ENCODE results near the gene PPP1R3G.

Gene PPP1R3G

GRCh38 chr6:5122504-5123112 is 37.5 kb downstream of the PPP1R3G start (continued):
- TF ChIP-seq ZNF565 (CRISPR knock-in tag; conservative IDR thresholded peaks at IDR 0.05; ENCODE audit: low read depth) = no peak

- TF ChIP-seq BACH2 (CRISPR knock-in tag; IDR thresholded peaks at IDR 0.05; ENCODE audit: borderline replicate concordance) (no peak), TSHZ2 (CRISPR knock-in tag; IDR thresholded peaks at IDR 0.05) (no peak), ZFP30 (CRISPR knock-in tag; IDR thresholded peaks at IDR 0.05) (no peak), ISL1 (CRISPR knock-in tag; IDR thresholded peaks at IDR 0.05) (no peak), CSDC2 (CRISPR knock-in tag; IDR thresholded peaks at IDR 0.05) (no peak), RARB (CRISPR knock-in tag; IDR thresholded peaks at IDR 0.05) (no peak), CSRNP3 (CRISPR knock-in tag; IDR thresholded peaks at IDR 0.05) (no peak), ZNF565 (CRISPR knock-in tag; conservative IDR thresholded peaks at IDR 0.05; ENCODE audit: low read depth) (no peak), PATZ1 (CRISPR knock-in tag; IDR thresholded peaks at IDR 0.05; ENCODE audit: borderline replicate concordance) (no peak), ZFP3 (CRISPR knock-in tag; IDR thresholded peaks at IDR 0.05) (no peak), SNAI2 (CRISPR knock-in tag; IDR thresholded peaks at IDR 0.05) (no peak), PPARA (CRISPR knock-in tag; IDR thresholded peaks at IDR 0.05; ENCODE audit: borderline replicate concordance) (no peak), ZC3H10 (CRISPR knock-in tag; IDR thresholded peaks at IDR 0.05) (no peak), OSR1 (CRISPR knock-in tag; IDR thresholded peaks at IDR 0.05) (no peak), TOX (CRISPR knock-in tag; IDR thresholded peaks at IDR 0.05; ENCODE audit: borderline replicate concordance) (no peak)
Observed at GRCh38 chr6:5123296-5124143, 38.4 kb downstream of the PPP1R3G start.

GRCh38 chr6:5124526-5124925 is 39.4 kb downstream of the PPP1R3G start:
- ATAC-seq = no peak
- TF ChIP-seq CSRNP3 (CRISPR knock-in tag; IDR thresholded peaks at IDR 0.05) (no peak), ZNF70 (CRISPR knock-in tag; IDR thresholded peaks at IDR 0.05) (no peak), PATZ1 (CRISPR knock-in tag; IDR thresholded peaks at IDR 0.05; ENCODE audit: borderline replicate concordance) (no peak), TCF4 (CRISPR knock-in tag; IDR thresholded peaks at IDR 0.05; ENCODE audit: borderline replicate concordance) (no peak), BACH2 (CRISPR knock-in tag; IDR thresholded peaks at IDR 0.05; ENCODE audit: borderline replicate concordance) (no peak), TSHZ2 (CRISPR knock-in tag; IDR thresholded peaks at IDR 0.05) (no peak), GLIS3 (CRISPR knock-in tag; IDR thresholded peaks at IDR 0.05) (no peak), ZNF565 (CRISPR knock-in tag; conservative IDR thresholded peaks at IDR 0.05; ENCODE audit: low read depth) (no peak), ZC3H10 (CRISPR knock-in tag; IDR thresholded peaks at IDR 0.05) (no peak), RARB (CRISPR knock-in tag; IDR thresholded peaks at IDR 0.05) (no peak), ISL1 (CRISPR knock-in tag; IDR thresholded peaks at IDR 0.05) (no peak), OSR1 (CRISPR knock-in tag; IDR thresholded peaks at IDR 0.05) (no peak)

More at GRCh38 chr6:5123296-5124143, 38.4 kb downstream of the PPP1R3G start:
- no peak for ATAC-seq

Measured in SK-N-SH treated with all-trans-retinoic acid at 6 μM for 48 hours (cell line).